ENCODE results near the gene AVPR2.

Gene AVPR2

GRCh38 chrX:153888344-153888743 lies 16.1 kb upstream of the AVPR2 start (continued):
- no peak for TF ChIP-seq PATZ1 (tag by site-specific recombination; IDR thresholded peaks at IDR 0.05)
- TF ChIP-seq, protein P1, sequence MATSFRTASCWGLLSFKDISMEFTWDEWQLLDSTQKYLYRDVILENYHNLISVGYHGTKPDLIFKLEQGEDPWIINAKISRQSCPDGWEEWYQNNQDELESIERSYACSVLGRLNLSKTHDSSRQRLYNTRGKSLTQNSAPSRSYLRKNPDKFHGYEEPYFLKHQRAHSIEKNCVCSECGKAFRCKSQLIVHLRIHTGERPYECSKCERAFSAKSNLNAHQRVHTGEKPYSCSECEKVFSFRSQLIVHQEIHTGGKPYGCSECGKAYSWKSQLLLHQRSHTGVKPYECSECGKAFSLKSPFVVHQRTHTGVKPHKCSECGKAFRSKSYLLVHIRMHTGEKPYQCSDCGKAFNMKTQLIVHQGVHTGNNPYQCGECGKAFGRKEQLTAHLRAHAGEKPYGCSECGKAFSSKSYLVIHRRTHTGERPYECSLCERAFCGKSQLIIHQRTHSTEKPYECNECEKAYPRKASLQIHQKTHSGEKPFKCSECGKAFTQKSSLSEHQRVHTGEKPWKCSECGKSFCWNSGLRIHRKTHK (tag by site-specific recombination; IDR thresholded peaks at IDR 0.05) = no peak

DNA sequence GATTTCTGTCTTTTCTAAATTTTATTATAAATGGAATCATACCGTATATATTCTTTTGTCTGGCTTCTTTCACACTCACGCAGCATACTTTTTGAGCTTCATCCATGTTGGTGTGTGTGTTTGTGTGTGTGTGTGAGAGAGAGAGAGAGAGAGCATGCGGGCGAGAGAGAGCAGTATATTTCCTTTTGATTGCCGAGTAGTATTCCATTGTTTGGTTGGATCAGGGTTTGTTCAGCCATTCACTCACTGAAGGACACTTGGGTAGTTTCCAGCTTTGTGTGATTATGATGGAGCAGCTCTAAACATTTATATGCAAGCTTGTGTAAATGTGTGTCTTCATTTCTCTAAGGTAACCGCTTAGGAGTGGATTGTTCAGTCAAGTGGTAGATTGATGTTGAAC lies 15.3 kb upstream of the AVPR2 start:
- POLR2A ChIA-PET = no interaction called here
- Histone ChIP-seq H3K36me3 (ENCODE audit: control insufficient read depth in 2 of 2, insufficient read depth in 1 of 2, low read length in 2 of 2) (no peaks in the 10 kb centered on the region), H3K4me3 (ENCODE audit: low read depth, low read length) (no peak overlapping the region), H3K27ac (ENCODE audit: extremely low read depth, low read depth, low read length) (no peak overlapping the region), H3K9me3 (ENCODE audit: control insufficient read depth, insufficient read depth, low read depth, low read length) (no peaks in the 10 kb centered on the region), H3K4me1 (ENCODE audit: control insufficient read depth, insufficient read depth, low read length) (no peaks in the 10 kb centered on the region)
- CTCF ChIA-PET = no interaction called here
- TF ChIP-seq PRDM1 (tag by site-specific recombination; IDR thresholded peaks at IDR 0.05) (no peak), KLF1 (tag by site-specific recombination; IDR thresholded peaks at IDR 0.05) (no peak), ZNF677 (tag by site-specific recombination; IDR thresholded peaks at IDR 0.05) (no peak), SCRT2 (tag by site-specific recombination; IDR thresholded peaks at IDR 0.05) (no peak), ZNF23 (tag by site-specific recombination; IDR thresholded peaks at IDR 0.05; ENCODE audit: borderline replicate concordance) (no peak), ZNF146 (tag by site-specific recombination; IDR thresholded peaks at IDR 0.05) (peak; percentile 96), ZNF621 (tag by site-specific recombination; IDR thresholded peaks at IDR 0.05) (no peak), ZBTB21 (tag by site-specific recombination; IDR thresholded peaks at IDR 0.05) (no peak), ZNF214 (tag by site-specific recombination; IDR thresholded peaks at IDR 0.05; ENCODE audit: borderline replicate concordance) (no peak)
- TF ChIP-seq, protein P2, sequence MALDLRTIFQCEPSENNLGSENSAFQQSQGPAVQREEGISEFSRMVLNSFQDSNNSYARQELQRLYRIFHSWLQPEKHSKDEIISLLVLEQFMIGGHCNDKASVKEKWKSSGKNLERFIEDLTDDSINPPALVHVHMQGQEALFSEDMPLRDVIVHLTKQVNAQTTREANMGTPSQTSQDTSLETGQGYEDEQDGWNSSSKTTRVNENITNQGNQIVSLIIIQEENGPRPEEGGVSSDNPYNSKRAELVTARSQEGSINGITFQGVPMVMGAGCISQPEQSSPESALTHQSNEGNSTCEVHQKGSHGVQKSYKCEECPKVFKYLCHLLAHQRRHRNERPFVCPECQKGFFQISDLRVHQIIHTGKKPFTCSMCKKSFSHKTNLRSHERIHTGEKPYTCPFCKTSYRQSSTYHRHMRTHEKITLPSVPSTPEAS (tag by site-specific recombination; IDR thresholded peaks at IDR 0.05) = peak; percentile 37; the same call in 1 of the 2 replicates

DNA sequence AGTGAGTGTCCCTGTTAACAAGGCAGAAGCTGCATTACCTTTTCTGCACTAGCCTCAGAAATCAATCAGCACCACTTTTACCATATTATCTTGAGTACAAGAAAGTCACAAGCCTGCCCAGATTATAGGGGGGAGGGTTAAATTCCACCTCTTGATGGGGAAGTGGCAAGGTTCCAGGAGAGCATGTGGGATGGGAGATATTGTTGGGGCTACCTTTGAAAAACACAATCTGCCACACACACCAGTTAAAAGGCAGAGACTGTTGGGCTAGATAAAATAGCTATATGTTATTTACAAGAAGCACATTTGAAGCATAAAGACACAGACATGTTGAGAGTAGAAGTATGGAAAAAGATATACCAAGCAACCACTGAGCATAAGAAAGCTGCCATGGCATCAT lies 6.6 kb upstream of the AVPR2 start:
- Histone ChIP-seq H3K27ac (ENCODE audit: extremely low read depth, low read depth, low read length) (no peak overlapping the region), H3K4me1 (ENCODE audit: control insufficient read depth, insufficient read depth, low read length) (no peaks in the 10 kb centered on the region), H3K9me3 (ENCODE audit: control insufficient read depth, insufficient read depth, low read depth, low read length) (no peaks in the 10 kb centered on the region; the same call in 1 of the 2 replicates), H3K36me3 (ENCODE audit: control insufficient read depth in 2 of 2, insufficient read depth in 1 of 2, low read length in 2 of 2) (no peaks in the 10 kb centered on the region), H3K4me3 (ENCODE audit: low read depth, low read length) (no peak overlapping the region)
- CTCF ChIA-PET = no interaction called here
- POLR2A ChIA-PET = no interaction called here
- TF ChIP-seq ZNF558 (tag by site-specific recombination; IDR thresholded peaks at IDR 0.05) (no peak), TRIM28 (IDR thresholded peaks at IDR 0.05; ENCODE audit: borderline replicate concordance, low read length) (no peak), AEBP2 (tag by site-specific recombination; IDR thresholded peaks at IDR 0.05; ENCODE audit: borderline replicate concordance) (no peak), ZNF549 (tag by site-specific recombination; IDR thresholded peaks at IDR 0.05) (no peak), RBAK (tag by site-specific recombination; IDR thresholded peaks at IDR 0.05) (no peak), ZNF174 (tag by site-specific recombination; IDR thresholded peaks at IDR 0.05) (no peak), ZNF629 (tag by site-specific recombination; IDR thresholded peaks at IDR 0.05) (no peak), KLF9 (tag by site-specific recombination; IDR thresholded peaks at IDR 0.05; ENCODE audit: low read depth) (no peak), ZNF157 (tag by site-specific recombination; IDR thresholded peaks at IDR 0.05) (no peak), ZNF610 (tag by site-specific recombination; IDR thresholded peaks at IDR 0.05; ENCODE audit: borderline replicate concordance) (no peak), SP2 (tag by site-specific recombination; IDR thresholded peaks at IDR 0.05) (no peak), ZFP69B (tag by site-specific recombination; IDR thresholded peaks at IDR 0.05) (no peak)
- TF ChIP-seq, protein P3, sequence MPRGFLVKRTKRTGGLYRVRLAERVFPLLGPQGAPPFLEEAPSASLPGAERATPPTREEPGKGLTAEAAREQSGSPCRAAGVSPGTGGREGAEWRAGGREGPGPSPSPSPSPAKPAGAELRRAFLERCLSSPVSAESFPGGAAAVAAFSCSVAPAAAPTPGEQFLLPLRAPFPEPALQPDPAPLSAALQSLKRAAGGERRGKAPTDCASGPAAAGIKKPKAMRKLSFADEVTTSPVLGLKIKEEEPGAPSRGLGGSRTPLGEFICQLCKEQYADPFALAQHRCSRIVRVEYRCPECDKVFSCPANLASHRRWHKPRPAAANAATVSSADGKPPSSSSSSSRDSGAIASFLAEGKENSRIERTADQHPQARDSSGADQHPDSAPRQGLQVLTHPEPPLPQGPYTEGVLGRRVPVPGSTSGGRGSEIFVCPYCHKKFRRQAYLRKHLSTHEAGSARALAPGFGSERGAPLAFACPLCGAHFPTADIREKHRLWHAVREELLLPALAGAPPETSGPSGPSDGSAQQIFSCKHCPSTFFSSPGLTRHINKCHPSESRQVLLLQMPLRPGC (tag by site-specific recombination; IDR thresholded peaks at IDR 0.05) = no peak
- TF ChIP-seq, protein P4, sequence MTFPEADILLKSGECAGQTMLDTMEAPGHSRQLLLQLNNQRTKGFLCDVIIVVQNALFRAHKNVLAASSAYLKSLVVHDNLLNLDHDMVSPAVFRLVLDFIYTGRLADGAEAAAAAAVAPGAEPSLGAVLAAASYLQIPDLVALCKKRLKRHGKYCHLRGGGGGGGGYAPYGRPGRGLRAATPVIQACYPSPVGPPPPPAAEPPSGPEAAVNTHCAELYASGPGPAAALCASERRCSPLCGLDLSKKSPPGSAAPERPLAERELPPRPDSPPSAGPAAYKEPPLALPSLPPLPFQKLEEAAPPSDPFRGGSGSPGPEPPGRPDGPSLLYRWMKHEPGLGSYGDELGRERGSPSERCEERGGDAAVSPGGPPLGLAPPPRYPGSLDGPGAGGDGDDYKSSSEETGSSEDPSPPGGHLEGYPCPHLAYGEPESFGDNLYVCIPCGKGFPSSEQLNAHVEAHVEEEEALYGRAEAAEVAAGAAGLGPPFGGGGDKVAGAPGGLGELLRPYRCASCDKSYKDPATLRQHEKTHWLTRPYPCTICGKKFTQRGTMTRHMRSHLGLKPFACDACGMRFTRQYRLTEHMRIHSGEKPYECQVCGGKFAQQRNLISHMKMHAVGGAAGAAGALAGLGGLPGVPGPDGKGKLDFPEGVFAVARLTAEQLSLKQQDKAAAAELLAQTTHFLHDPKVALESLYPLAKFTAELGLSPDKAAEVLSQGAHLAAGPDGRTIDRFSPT (tag by site-specific recombination; IDR thresholded peaks at IDR 0.05) = no peak
